Measurements from ENCODE around the gene CCR9.

Gene CCR9

GRCh38 chr3:45870099-45870498, 16.2 kb upstream of the CCR9 start:
- no peak for TF ChIP-seq CTCF (IDR thresholded peaks at IDR 0.05; ENCODE audit: control extremely low read depth, extremely low read depth, low read depth, missing control alignments)
- POLR2A ChIA-PET = interaction anchor here (0.5 kb wide), 1 partner anchor 9 kb away, joined by 7 read pairs; no protein-coding TSS in a partner anchor
- no peak for DNase-seq (ENCODE audit: extremely low spot score)
- CTCF ChIA-PET = no interaction called here

- ChIA-PET CTCF (interaction anchor here (0.9 to 2.3 kb wide), 10 partner anchors 9 to 279 kb away, joined by 3 to 13 read pairs (median 4); no protein-coding TSS in a partner anchor), POLR2A (interaction anchor here (0.6 kb wide), 1 partner anchor 17 kb away, joined by 3 read pairs; no protein-coding TSS in a partner anchor)
- TF ChIP-seq CTCF (IDR thresholded peaks at IDR 0.05; ENCODE audit: control extremely low read depth, extremely low read depth, low read depth, missing control alignments) = no peak
- DNase-seq (ENCODE audit: extremely low spot score) = no peak
Observed at GRCh38 chr3:45871780-45872179, 14.6 kb upstream of the CCR9 start.

GRCh38 chr3:45872569-45872968, 13.8 kb upstream of the CCR9 start:
- POLR2A ChIA-PET = interaction anchor here (0.6 to 1.2 kb wide), 2 partner anchors 11 to 18 kb away, joined by 3 to 4 read pairs; no protein-coding TSS in a partner anchor
- no peak for DNase-seq (ENCODE audit: extremely low spot score)
- no peak for TF ChIP-seq CTCF (IDR thresholded peaks at IDR 0.05; ENCODE audit: control extremely low read depth, extremely low read depth, low read depth, missing control alignments)
- CTCF ChIA-PET = interaction anchor here (0.9 to 2.3 kb wide), 11 partner anchors 9 to 280 kb away, joined by 3 to 13 read pairs (median 4); no protein-coding TSS in a partner anchor

- no peak for DNase-seq (ENCODE audit: extremely low spot score)
- no peak for TF ChIP-seq CTCF (IDR thresholded peaks at IDR 0.05; ENCODE audit: control extremely low read depth, extremely low read depth, low read depth, missing control alignments)
- ChIA-PET CTCF (interaction anchor here (0.8 to 2.3 kb wide), 8 partner anchors 8 to 111 kb away, joined by 3 to 13 read pairs (median 4); no protein-coding TSS in a partner anchor), POLR2A (interaction anchor here (1.2 kb wide), 1 partner anchor 12 kb away, joined by 4 read pairs; no protein-coding TSS in a partner anchor)
Observed at GRCh38 chr3:45873036-45873435, 13.3 kb upstream of the CCR9 start.

GRCh38 chr3:45873638-45874037, 12.7 kb upstream of the CCR9 start:
- ChIA-PET CTCF (interaction anchor here (0.8 to 2.3 kb wide), 5 partner anchors 8 to 55 kb away, joined by 3 to 13 read pairs (median 5); no protein-coding TSS in a partner anchor), POLR2A (interaction anchor here (1.2 kb wide), 1 partner anchor 13 kb away, joined by 4 read pairs; no protein-coding TSS in a partner anchor)
- DNase-seq (ENCODE audit: extremely low spot score) = no peak
- no peak for TF ChIP-seq CTCF (IDR thresholded peaks at IDR 0.05; ENCODE audit: control extremely low read depth, extremely low read depth, low read depth, missing control alignments)

GRCh38 chr3:45874677-45875346, 11.5 kb upstream of the CCR9 start:
- POLR2A ChIA-PET = interaction anchor here (1.2 kb wide), 1 partner anchor 10 kb away, joined by 3 read pairs; no protein-coding TSS in a partner anchor
- CTCF ChIA-PET = interaction anchor here (0.8 to 2.1 kb wide), 8 partner anchors 9 to 54 kb away, joined by 3 to 8 read pairs (median 4); no protein-coding TSS in a partner anchor
- TF ChIP-seq CTCF (IDR thresholded peaks at IDR 0.05; ENCODE audit: control extremely low read depth, extremely low read depth, low read depth, missing control alignments) = no peak
- DNase-seq (ENCODE audit: extremely low spot score) = no peak

Data from GM10248 (cell line).